ENCODE data around the gene OR52B4.
"Not testable (repeated sequence)": the region's sequence is repeated elsewhere in the genome, so short reads cannot be mapped to it uniquely, and the experiment has no call there.

OR52B4 gene

GRCh38 chr11:4368286-4368685, at the start of gene OR52B4:
Gene OR52B4, minus strand, starts transcription at chr11:4368386. Its CDS starts 91 bp downstream, at chr11:4368295.
- DNase-seq, result no peak

GRCh38 chr11:4416816-4417215, 48.6 kb upstream of the OR52B4 start:
- no peak for DNase-seq

GRCh38 chr11:4416306-4416705, 48.1 kb upstream of the OR52B4 start:
- no peak for DNase-seq

GRCh38 chr11:4406206-4406605, 38.0 kb upstream of the OR52B4 start:
- not testable (repeated sequence) for DNase-seq

- DNase-seq, result no peak
These were observed 25.7 kb upstream of the OR52B4 start for GRCh38 chr11:4393858-4394223.

GRCh38 chr11:4393209-4393857, 25.1 kb upstream of the OR52B4 start, which contains the start of gene TRIM21:
Gene TRIM21, minus strand, starts transcription at chr11:4393702. Its CDS starts 3,293 bp downstream, at chr11:4390409.
- DNase-seq, result peak; percentile 72

- DNase-seq, result no peak
These were observed 20.0 kb upstream of the OR52B4 start for GRCh38 chr11:4388221-4388620.

GRCh38 chr11:4385978-4386740, 18.0 kb upstream of the OR52B4 start:
- no peak for DNase-seq

GRCh38 chr11:4381901-4382300, 13.7 kb upstream of the OR52B4 start:
- DNase-seq, result no peak

GRCh38 chr11:4375431-4376140, 7.4 kb upstream of the OR52B4 start:
- DNase-seq, result no peak

GRCh38 chr11:4370166-4370565, 2.0 kb upstream of the OR52B4 start:
- peak; percentile 14 for DNase-seq

- not testable (repeated sequence) for DNase-seq
These were observed 20.0 kb downstream of the OR52B4 start for GRCh38 chr11:4348142-4348541.

- DNase-seq, result not testable (repeated sequence)
These were observed 22.8 kb downstream of the OR52B4 start for GRCh38 chr11:4345366-4345765.

GRCh38 chr11:4334356-4334755, 33.8 kb downstream of the OR52B4 start:
- DNase-seq, result not testable (repeated sequence)

Measured in DMS79 (cell line).